Thoracic aorta (tissue), 2 donors: ENCODE data around the gene ARHGAP19. TPM values are rescaled to one million over a fixed set of nuclear protein-coding genes. Genes with fewer than 3 reads are reported as not detected.

ENCODE experiments used
- ATAC-seq: fragments of 150-250 bp; one replicate; pipeline ENCODE4 v1.8.0; 2017; ENCODE audit warnings: low read depth; ENCODE audit not compliant: insufficient number of reproducible peaks, low FRiP score
- DNase-seq: peaks from one replicate; pipeline ENCODE4 v3.0.0-alpha.2; 2020; ENCODE audit warnings: low spot score
- H3K27ac ChIP-seq, 2 donors: fragments of 200-600 bp; sonication (generic); 1 replicate in 1 of 2; 2 replicates in 1 of 2; pipeline ENCODE4 v1.5.1; 2016; ENCODE audit warnings: mild to moderate bottlenecking in 2 of 2, moderate library complexity in 2 of 2
- H3K27me3 ChIP-seq: fragments of 200-600 bp; sonication (generic); replicated peaks from 2 replicates; pipeline ENCODE4 v1.6.0; 2016; ENCODE audit warnings: mild to moderate bottlenecking; ENCODE audit not compliant: insufficient read depth
- H3K36me3 ChIP-seq: fragments of 200-600 bp; sonication (generic); one replicate; pipeline ENCODE4 v1.5.1; 2016
- H3K4me1 ChIP-seq, 2 donors: fragments of 200-600 bp; sonication (generic); 1 replicate in 1 of 2; 2 replicates in 1 of 2; pipeline versions ENCODE4 v1.5.1 to v1.6.0; 2016; ENCODE audit warnings: low read depth in 2 of 2, mild to moderate bottlenecking in 1 of 2; ENCODE audit not compliant: control insufficient read depth in 1 of 2
- H3K4me3 ChIP-seq: fragments of 200-600 bp; sonication (generic); 2 replicates; pipeline ENCODE4 v1.5.1; 2016; ENCODE audit warnings: mild to moderate bottlenecking
- H3K9me3 ChIP-seq: fragments of 200-600 bp; sonication (generic); 2 replicates; pipeline ENCODE4 v1.5.1; 2016
- total RNA-seq, 2 donors: library from RNA; depleted of rRNA; stranded (reverse); fragments of >200 nt; gene quantifications; one replicate each; pipeline versions ENCODE4 v1.1.0 to v1.2.3, GENCODE V29; 2016
- TF ChIP-seq, protein P1 (sequence below): fragments of 200-600 bp; sonication (generic); IDR thresholded peaks from one replicate; pipeline ENCODE4 v1.5.1; 2019; ENCODE audit warnings: antibody characterized with exemption

ARHGAP19 gene
- total RNA-seq, 2 donors from 2014 or later, result 3.5 to 27.1 TPM

DNA sequence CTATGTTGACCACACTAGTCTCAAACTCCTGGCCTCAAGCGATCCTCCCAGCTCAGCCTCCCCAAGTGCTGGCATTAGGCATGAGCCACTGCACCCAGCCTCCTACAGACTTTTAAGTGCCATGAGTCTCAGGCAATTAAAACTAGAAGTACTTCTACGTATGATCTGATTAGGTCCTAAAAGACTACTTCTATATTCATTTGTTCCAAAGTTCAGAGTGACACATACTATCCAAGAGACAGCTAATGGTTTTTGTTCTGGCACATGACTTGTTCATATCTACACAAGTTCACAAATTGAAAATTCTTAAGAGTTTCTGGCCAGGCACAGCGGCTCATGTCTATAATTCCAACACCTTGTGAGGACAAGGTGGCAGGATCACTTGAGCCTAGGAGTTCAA is 11.7 kb downstream of the ARHGAP19 start:
- H3K4me1 ChIP-seq, result peaks cover 12 to 17% of the 10 kb centered on the region in 2 donors
- no peaks in the 10 kb centered on the region for H3K9me3 ChIP-seq
- H3K27me3 ChIP-seq, result no peaks in the 10 kb centered on the region
- H3K4me3 ChIP-seq, result no peak overlapping the region
- no peak overlapping the region for H3K27ac ChIP-seq
- H3K36me3 ChIP-seq, result no peaks in the 10 kb centered on the region
- TF ChIP-seq, protein P1, sequence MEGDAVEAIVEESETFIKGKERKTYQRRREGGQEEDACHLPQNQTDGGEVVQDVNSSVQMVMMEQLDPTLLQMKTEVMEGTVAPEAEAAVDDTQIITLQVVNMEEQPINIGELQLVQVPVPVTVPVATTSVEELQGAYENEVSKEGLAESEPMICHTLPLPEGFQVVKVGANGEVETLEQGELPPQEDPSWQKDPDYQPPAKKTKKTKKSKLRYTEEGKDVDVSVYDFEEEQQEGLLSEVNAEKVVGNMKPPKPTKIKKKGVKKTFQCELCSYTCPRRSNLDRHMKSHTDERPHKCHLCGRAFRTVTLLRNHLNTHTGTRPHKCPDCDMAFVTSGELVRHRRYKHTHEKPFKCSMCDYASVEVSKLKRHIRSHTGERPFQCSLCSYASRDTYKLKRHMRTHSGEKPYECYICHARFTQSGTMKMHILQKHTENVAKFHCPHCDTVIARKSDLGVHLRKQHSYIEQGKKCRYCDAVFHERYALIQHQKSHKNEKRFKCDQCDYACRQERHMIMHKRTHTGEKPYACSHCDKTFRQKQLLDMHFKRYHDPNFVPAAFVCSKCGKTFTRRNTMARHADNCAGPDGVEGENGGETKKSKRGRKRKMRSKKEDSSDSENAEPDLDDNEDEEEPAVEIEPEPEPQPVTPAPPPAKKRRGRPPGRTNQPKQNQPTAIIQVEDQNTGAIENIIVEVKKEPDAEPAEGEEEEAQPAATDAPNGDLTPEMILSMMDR, result no peak
- DNase-seq (no peak), ATAC-seq (no peak)

DNA sequence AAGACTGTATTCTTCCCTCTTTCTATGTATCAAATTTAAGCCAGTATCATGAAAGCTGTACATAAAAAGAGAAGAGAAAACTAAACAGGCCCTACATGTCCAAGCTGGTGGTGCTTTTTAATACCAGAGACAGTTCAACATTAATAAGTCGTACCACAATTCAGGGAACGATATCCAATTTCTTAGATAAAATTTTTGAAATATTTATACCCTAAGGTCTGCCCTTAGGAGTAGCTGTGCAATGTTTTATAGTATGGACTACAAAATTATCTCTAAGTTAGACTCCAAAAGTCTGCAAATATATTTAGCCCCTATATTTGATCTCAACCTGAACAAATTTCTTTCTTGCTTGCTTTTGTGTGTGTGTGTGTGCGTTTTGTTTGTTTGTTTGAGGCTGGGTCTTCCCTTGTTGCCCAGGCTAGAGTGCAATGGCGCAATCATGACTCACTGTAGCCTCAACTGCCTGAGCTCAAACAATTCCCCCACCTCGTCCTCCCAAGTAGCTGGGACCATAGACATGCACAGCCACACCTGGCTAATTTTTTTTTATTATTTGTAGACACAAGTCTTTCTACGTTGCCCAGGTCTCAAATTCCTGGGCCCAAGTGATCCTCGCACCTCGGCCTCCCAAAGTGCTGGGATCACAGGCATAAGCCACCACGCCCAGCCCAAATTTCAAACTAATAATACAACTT is 13.2 kb downstream of the ARHGAP19 start:
- TF ChIP-seq, protein P1, result no peak
- ATAC-seq (no peak), DNase-seq (no peak)
- no peaks in the 10 kb centered on the region for H3K36me3 ChIP-seq
- peaks cover 12 to 17% of the 10 kb centered on the region in 2 donors for H3K4me1 ChIP-seq
- H3K9me3 ChIP-seq, result no peaks in the 10 kb centered on the region
- H3K4me3 ChIP-seq, result no peak overlapping the region
- no peaks in the 10 kb centered on the region for H3K27me3 ChIP-seq
- H3K27ac ChIP-seq, result peak overlapping the region; percentile 7 to 63

DNA sequence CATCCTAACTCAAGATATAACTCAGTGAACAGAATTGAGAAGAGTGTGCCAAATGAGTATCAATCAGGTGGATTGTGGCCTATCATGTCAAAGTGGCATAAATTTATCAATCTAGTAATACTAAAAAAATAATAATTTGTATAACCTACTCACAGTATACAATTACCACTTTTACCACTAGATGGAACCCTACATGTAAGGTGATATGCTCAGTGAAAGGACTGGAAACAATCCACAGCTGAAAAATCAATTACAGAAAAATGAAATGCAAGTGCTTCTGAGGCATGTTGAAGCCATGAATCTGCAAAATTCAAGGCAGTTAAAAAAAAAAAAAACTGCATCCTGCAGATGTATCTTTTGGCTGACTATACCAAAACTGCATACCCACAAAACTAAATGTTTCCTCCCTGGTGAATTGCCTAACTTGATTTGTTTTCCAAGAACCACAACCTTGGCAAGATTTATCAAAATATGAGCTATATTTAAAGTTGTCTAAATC is 13.9 kb downstream of the ARHGAP19 start:
- ATAC-seq (peak; percentile 74), DNase-seq (no peak)
- Histone ChIP-seq H3K27ac (peak overlapping the region; percentile 7 to 63), H3K9me3 (no peaks in the 10 kb centered on the region), H3K4me3 (no peak overlapping the region), H3K27me3 (no peaks in the 10 kb centered on the region), H3K4me1 (peaks cover 12 to 17% of the 10 kb centered on the region in 2 donors), H3K36me3 (no peaks in the 10 kb centered on the region)
- TF ChIP-seq, protein P1, result peak; percentile 66

DNA sequence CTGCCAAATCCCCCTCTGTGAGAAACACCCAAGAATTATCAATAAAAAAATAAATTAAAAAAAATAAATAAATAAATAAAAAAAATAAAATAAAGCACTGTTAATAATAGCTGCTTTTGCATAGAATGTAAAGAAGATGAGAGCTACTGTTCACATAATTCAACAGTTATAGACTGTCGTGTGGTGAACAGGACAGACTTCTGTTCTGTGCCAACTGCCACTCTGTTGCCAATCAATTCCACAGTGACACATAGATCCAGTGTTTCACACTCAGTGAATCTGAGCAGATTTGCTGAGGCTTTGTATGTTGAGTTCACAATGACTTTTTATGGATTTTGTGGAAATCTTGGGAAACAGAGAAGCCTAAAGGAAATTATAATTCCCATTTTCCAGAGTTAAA is 14.9 kb downstream of the ARHGAP19 start:
- ATAC-seq, result no peak
- TF ChIP-seq, protein P1, result no peak
- H3K4me3 ChIP-seq, result no peak overlapping the region

DNA sequence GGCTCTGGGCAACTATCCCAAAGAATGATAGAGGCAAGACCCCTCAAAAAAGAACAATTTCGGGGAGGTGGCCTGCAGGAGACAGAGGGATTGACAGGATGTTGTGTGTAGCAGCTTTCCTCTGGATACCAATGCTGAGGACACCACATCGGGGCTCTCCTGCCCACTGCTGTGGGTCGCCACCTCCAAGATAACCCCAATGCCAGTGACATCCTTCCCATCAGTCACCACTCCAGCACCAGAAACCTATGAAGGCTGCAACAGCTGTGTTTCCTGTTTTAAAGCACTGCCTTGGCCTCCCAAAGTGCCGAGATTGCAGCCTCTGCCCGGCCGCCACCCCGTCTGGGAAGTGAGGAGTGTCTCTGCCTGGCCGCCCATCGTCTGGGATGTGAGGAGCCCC is 17.6 kb downstream of the ARHGAP19 start:
- no peak overlapping the region for H3K4me3 ChIP-seq
- ATAC-seq (no peak), DNase-seq (no peak)
- H3K36me3 ChIP-seq, result no peaks in the 10 kb centered on the region
- TF ChIP-seq, protein P1, result no peak
- H3K9me3 ChIP-seq, result no peaks in the 10 kb centered on the region
- no peak overlapping the region for H3K27ac ChIP-seq
- peaks cover 12 to 17% of the 10 kb centered on the region in 2 donors for H3K4me1 ChIP-seq
- no peaks in the 10 kb centered on the region for H3K27me3 ChIP-seq

More for the DNA sequence above, 14.9 kb downstream of the ARHGAP19 start:
- no peak overlapping the region for H3K27ac ChIP-seq
- no peaks in the 10 kb centered on the region for H3K36me3 ChIP-seq
- no peak for DNase-seq
- H3K9me3 ChIP-seq, result no peaks in the 10 kb centered on the region
- peaks cover 12 to 17% of the 10 kb centered on the region in 2 donors for H3K4me1 ChIP-seq
- H3K27me3 ChIP-seq, result no peaks in the 10 kb centered on the region
